ENCODE measurements around the gene HMX3.

The HMX3 gene

DNA sequence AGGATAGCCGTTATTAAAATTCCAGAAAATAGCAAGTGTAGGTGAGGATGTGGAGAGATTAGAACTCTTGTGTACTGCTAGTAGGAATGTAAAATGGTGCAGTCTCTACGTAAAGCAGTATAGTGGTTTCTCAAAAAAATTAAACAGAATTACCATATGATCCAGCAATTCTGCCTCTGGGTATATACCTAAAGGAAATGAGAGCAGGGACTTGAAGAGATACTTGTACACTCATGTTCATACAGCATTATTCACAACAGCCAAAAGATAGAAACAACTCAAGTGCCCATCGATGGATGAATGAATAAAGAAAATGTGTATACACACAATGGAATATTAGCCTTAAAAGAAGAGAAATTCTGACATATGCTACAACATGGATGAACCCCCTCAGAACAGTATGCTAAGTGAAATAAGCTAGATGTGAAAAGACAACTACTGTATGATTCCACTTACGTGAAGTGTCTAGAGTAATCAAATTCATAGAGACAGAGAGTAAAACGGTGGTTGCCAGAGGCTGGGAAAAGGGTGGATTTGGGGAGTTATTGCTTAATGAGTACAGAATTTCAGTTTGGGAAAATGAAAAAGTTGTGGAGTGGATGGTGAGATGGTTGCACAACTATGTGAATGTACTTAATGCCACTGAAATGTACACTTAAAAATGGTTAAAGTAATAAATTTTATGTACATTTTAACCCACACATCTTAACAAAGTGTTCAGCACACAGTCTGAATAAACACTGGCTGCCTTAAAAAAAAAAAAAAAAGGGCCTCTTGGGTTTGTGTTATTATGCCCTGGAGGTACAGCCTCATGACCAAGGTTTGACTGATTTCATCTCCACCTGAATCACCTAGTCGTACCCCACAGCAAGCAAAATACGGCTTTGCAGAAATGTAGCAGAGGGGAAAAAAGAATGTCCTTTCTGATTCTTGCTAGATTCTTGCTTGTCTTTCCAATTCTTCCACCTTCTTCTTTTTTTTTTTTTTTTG, 44.6 kb downstream of the HMX3 start:
- no peak for DNase-seq

DNA sequence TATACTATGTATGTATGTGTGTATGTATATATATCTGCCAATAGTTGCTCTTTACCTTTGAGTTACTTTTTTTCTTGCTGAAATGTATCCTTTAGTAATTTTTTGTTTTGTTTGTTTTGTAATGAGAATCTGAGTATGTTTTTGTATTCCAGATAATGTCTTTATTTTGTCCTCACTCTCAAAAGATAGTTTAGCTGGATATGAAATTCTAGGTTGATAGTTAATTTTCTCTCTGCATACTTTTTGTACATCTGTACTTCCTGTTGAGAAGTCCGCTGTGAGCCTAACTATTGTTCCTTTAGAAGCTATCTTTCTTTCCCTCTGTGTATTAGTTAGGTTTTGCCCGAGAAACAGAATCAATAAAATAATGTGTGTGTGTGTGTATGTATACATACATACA, 48.0 kb downstream of the HMX3 start:
- DNase-seq: no peak

DNA sequence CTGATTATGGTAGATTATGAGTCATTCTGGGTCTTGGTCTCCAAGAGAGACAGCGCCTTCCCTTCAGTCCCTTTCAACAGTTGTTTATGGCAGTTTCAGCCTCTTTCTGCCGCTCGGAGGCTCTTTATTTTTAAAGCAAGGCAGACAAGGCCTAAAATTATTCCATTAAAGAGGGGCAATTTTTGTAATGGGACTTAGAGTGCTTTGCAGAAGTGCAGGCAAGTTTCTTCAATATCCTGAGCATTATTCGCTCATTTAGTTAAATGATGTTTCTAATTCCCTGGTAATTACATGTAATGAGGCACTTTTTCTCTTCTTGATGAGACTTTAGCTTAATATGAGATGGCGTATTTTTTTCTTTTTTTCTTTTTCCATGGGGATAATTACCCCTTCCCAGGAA, 52.0 kb downstream of the HMX3 start:
- DNase-seq: no peak

Data from 8988T (cell line).